HCT116 (cell line): ENCODE results near the gene ACTL10. TPM values are rescaled to one million over a fixed set of nuclear protein-coding genes. Genes with fewer than 3 reads are reported as not detected.

ENCODE experiments used
- ATAC-seq: fragments of 200-7000 bp; cut with Tn5 transposase; 2 replicates; pipeline ENCODE4 v1.9.1; 2020; ENCODE audit warnings: mild to moderate bottlenecking, moderate library complexity
- BruUV-seq: library from RNA; stranded (reverse); fragments of 400-500 nt; replicated peaks from 2 replicates; lab custom pipeline; 2021; lab: Mats Ljungman, UMichigan
- CTCF ChIA-PET: fragments of 300-600 bp; sonication (Branson Sonifier 250); formaldehyde crosslinking; loops from one replicate; lab custom pipeline; 2021; ENCODE audit warnings: antibody characterized with exemption; lab: Charles Lee
- POLR2A ChIA-PET: fragments of 300-600, 350-600 bp; sonication (Branson Sonifier 250); formaldehyde crosslinking; loops from one replicate; lab custom pipeline; 2021; ENCODE audit warnings: antibody characterized with exemption; lab: Charles Lee
- RAD21 ChIA-PET, 2 experiments: fragments of 300-600 bp; sonication (Branson Sonifier 250); formaldehyde crosslinking; loops; one replicate each; lab custom pipeline; 2023; ENCODE audit warnings: low total read pairs in 2 of 2; ENCODE audit not compliant: uncharacterized antibody in 2 of 2, unreplicated experiment in 2 of 2, low non-redundant PET in 1 of 2; lab: Charles Lee
- DNase-seq: peaks from one replicate; pipeline ENCODE4 v3.0.0-alpha.2; 2010; ENCODE audit warnings: low read depth, low spot score
- H2AFZ ChIP-seq: fragments of 200-600 bp; shearing (Covaris generic), sonication (generic); 2 replicates; pipeline ENCODE4 v1.6.1; 2017; ENCODE audit warnings: low read depth, mixed run types, mixed read lengths, antibody characterized with exemption, low read length; ENCODE audit not compliant: poor library complexity, severe bottlenecking
- H3K27ac ChIP-seq: 2 replicates; pipeline ENCODE4 v1.5.1; 2012; ENCODE audit warnings: low read depth, low read length
- H3K27me3 ChIP-seq: fragments of 200-600 bp; sonication (generic); 2 replicates; pipeline ENCODE4 v1.6.1; 2016; ENCODE audit warnings: mixed run types, low read length, mixed read lengths; ENCODE audit not compliant: insufficient read depth
- H3K36me3 ChIP-seq, 2 experiments: fragments of 200-500 bp in 1 of 2; fragments of 200-600 bp in 1 of 2; sonication (Bioruptor generic) in 1 of 2; sonication (generic) in 1 of 2; 2 replicates each; pipeline versions ENCODE4 v1.5.1 to v1.6.1; 2014 to 2016; ENCODE audit warnings: low read length in 2 of 2, inconsistent platforms in 1 of 2, mixed read lengths in 1 of 2, mixed run types in 1 of 2; ENCODE audit not compliant: insufficient read depth in 2 of 2, control insufficient read depth in 1 of 2
- H3K4me1 ChIP-seq, 2 experiments: fragments of 200-600 bp in 1 of 2; sonication (generic) in 1 of 2; 2 replicates each; pipeline versions ENCODE4 v1.5.1 to v1.6.1; 2012 to 2017; ENCODE audit warnings: low read length in 2 of 2, inconsistent platforms in 1 of 2, mild to moderate bottlenecking in 1 of 2, mixed read lengths in 1 of 2, mixed run types in 1 of 2, moderate library complexity in 1 of 2; ENCODE audit not compliant: insufficient read depth in 2 of 2, control insufficient read depth in 1 of 2
- H3K4me2 ChIP-seq: fragments of 200-600 bp; sonication (generic); 2 replicates; pipeline ENCODE4 v1.6.1; 2017; ENCODE audit warnings: mixed run types, low read length, mixed read lengths
- H3K4me3 ChIP-seq, 2 experiments: fragments of 200-600 bp in 1 of 2; sonication (generic) in 1 of 2; replicated peaks in 1 of 2; 2 replicates each; pipeline ENCODE4 v1.5.1; 2011 to 2016; ENCODE audit warnings: low read length in 2 of 2, control low read depth in 1 of 2, low read depth in 1 of 2, mild to moderate bottlenecking in 1 of 2, mixed read lengths in 1 of 2, mixed run types in 1 of 2
- H3K79me2 ChIP-seq: fragments of 200-600 bp; sonication (generic); 2 replicates; pipeline ENCODE4 v1.6.1; 2017; ENCODE audit warnings: mild to moderate bottlenecking, mixed run types, low read length, moderate library complexity, mixed read lengths; ENCODE audit not compliant: insufficient read depth
- H3K9ac ChIP-seq: fragments of 200-600 bp; sonication (generic); 2 replicates; pipeline ENCODE4 v1.6.1; 2016; ENCODE audit warnings: low read length, mixed read lengths
- H3K9me2 ChIP-seq: fragments of 200-600 bp; sonication (generic), shearing (Covaris generic); 2 replicates; pipeline ENCODE4 v1.6.1; 2017; ENCODE audit warnings: mixed run types, mild to moderate bottlenecking, moderate library complexity; ENCODE audit not compliant: insufficient read depth
- H3K9me3 ChIP-seq, 2 experiments: fragments of 200-500 bp in 1 of 2; fragments of 200-600 bp in 1 of 2; sonication (Bioruptor generic) in 1 of 2; sonication (generic) in 1 of 2; 2 replicates each; pipeline ENCODE4 v1.6.1; 2014 to 2017; ENCODE audit warnings: low read length in 2 of 2, mixed read lengths in 2 of 2, inconsistent platforms in 1 of 2, low read depth in 1 of 2, mild to moderate bottlenecking in 1 of 2, mixed run types in 1 of 2, moderate library complexity in 1 of 2; ENCODE audit not compliant: control insufficient read depth in 1 of 2, insufficient read depth in 1 of 2
- H4K20me1 ChIP-seq: fragments of 200-600 bp; sonication (generic), shearing (Covaris generic); 2 replicates; pipeline ENCODE4 v1.6.1; 2017; ENCODE audit warnings: mixed run types, mild to moderate bottlenecking, moderate library complexity; ENCODE audit not compliant: insufficient read depth
- CTCF ChIP-seq, 3 experiments: fragments of 200-600 bp in 1 of 3; sonication (generic) in 1 of 3; IDR thresholded peaks in 2 of 3; conservative IDR thresholded peaks in 1 of 3; 2 replicates each; pipeline ENCODE4 v1.5.1; 2012 to 2017; ENCODE audit warnings: low read depth in 2 of 3, low read length in 2 of 3, antibody characterized with exemption in 1 of 3, borderline replicate concordance in 1 of 3, control low read depth in 1 of 3, mild to moderate bottlenecking in 1 of 3, mixed read lengths in 1 of 3, mixed run types in 1 of 3, moderate library complexity in 1 of 3; ENCODE audit not compliant: insufficient read depth in 1 of 3
- EGR1 ChIP-seq: IDR thresholded peaks from 2 replicates; pipeline ENCODE4 v1.6.1; 2012; ENCODE audit warnings: low read depth
- EZH2phosphoT487 ChIP-seq: fragments of 200-600 bp; IDR thresholded peaks from 2 replicates; pipeline ENCODE4 v1.6.1; 2018; ENCODE audit warnings: antibody characterized with exemption, borderline replicate concordance
- JUND ChIP-seq: IDR thresholded peaks from 2 replicates; pipeline ENCODE4 v1.6.1; 2012
- RAD21 ChIP-seq: IDR thresholded peaks from 2 replicates; pipeline ENCODE4 v1.6.1; 2012; ENCODE audit warnings: low read depth, mild to moderate bottlenecking
- SP1 ChIP-seq: IDR thresholded peaks from 2 replicates; pipeline ENCODE4 v1.6.1; 2012; ENCODE audit warnings: low read depth
- SRF ChIP-seq: IDR thresholded peaks from 2 replicates; pipeline ENCODE4 v1.6.1; 2012; ENCODE audit warnings: low read depth
- ZBTB33 ChIP-seq: IDR thresholded peaks from 2 replicates; pipeline ENCODE4 v1.6.1; 2011; ENCODE audit warnings: mild to moderate bottlenecking, low read length, moderate library complexity; ENCODE audit not compliant: insufficient replicate concordance; ENCODE audit errors: extremely low read depth
- ZNF274 ChIP-seq: fragments of 200-500 bp; sonication (Bioruptor generic); IDR thresholded peaks from 2 replicates; pipeline ENCODE4 v1.6.1; 2014; ENCODE audit warnings: mild to moderate bottlenecking, low read depth, low read length, inconsistent platforms
- intact Hi-C: fragments of 100-400 bp; cut with micrococcal nuclease; formaldehyde crosslinking; loops from 2 replicates; pipeline ENCODE4 v1.10.0; 2022
- total RNA-seq: library from RNA; stranded (reverse); gene quantifications from one replicate; pipeline ENCODE4 v1.2.1, GENCODE V29; 2021; ENCODE audit not compliant: unreplicated experiment
- TF ChIP-seq, protein P1 (sequence below): IDR thresholded peaks from 2 replicates; pipeline ENCODE4 v1.6.1; 2012
- TF ChIP-seq, protein P2 (sequence below): IDR thresholded peaks from 2 replicates; pipeline ENCODE4 v1.6.1; 2012; ENCODE audit warnings: low read depth
- TF ChIP-seq, protein P3 (sequence below): IDR thresholded peaks from 2 replicates; pipeline ENCODE4 v1.6.1; 2012

ACTL10 gene
- total RNA-seq, 1 experiment from 2014 or later = 0.22 TPM

DNA sequence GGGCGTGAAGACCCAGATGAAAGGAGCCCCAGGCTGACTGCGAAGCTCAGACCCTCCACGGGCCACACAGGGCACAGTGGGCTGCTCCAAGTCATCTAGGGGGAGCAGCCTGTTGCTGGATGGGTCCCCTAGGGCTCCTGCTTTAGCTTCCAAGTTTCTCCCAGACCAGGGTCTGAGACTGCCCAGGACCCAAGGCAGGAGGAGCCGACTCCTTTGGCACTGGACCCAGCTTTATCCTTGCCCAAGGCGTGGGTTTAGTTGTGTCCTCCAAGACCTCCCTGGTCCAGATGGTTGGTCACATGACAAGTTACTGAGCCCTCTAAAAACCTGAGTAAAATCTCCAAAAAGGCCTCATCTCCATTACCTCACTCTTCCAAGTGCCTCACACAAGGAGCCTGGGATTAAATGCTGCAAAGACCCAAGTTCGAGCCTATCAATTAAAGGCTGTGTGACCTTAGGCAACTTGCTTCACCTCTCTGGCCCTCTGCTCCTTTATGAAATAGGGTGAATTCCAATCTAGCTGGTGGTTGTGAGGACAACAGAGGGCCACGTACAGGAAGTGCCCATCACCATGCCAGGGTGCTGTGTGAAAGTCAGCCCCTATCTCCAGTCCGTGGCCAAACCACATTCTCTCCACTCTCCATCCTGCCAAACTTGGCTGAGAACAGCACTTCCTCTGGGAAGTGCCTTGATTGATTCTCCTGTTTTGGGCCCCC lies 5.0 kb downstream of the ACTL10 start (continued):
- TF ChIP-seq SRF (no peak), JUND (no peak), EZH2phosphoT487 (no peak), ZNF274 (no peak), SP1 (no peak)
- TF ChIP-seq, protein P1, sequence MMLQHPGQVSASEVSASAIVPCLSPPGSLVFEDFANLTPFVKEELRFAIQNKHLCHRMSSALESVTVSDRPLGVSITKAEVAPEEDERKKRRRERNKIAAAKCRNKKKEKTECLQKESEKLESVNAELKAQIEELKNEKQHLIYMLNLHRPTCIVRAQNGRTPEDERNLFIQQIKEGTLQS = no peak

DNA sequence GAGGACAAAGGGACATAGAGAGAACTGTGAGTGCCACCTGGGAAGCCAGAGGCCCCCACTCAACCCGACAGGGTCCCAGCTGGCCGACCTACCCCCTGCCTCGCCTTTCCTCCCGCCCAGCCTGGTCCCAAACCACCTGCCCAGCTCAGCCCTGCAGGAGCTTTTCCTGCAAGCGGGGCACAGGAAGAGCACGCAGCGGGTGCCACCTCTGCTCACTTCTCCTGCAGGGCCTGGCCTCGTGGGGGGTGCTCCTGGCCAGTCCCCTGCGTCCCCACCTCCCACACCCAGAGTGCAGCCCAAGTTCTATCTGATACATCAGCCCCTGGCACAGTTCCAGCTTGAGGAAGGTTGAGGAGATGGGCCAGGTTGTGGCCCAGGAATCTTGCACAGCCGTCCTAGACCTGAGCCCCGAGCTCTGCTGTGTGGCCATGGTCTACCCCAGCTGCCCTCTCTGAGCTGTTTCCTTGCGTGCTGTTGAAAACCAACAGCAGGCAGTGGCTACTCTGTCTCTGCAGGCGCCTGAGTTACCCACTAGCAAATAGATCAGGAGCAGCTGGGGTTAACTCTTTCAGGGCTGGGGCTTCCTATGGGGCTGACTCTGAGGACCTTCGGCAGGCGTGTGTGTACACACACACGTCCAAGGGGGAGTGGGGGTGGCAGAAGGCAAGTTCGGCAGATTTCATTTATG lies 5.8 kb downstream of the ACTL10 start:
- H3K27me3 ChIP-seq = no peaks in the 10 kb centered on the region
- H3K9ac ChIP-seq = peak overlapping the region; percentile 89
- BruUV-seq = no TSS peak
- peak overlapping the region; percentile 70 to 85 for H3K4me3 ChIP-seq
- H2AFZ ChIP-seq = no peak overlapping the region
- no peak for DNase-seq
- H3K9me3 ChIP-seq = no peaks in the 10 kb centered on the region
- no peaks in the 10 kb centered on the region for H4K20me1 ChIP-seq
- RAD21 ChIA-PET = no interaction called here
- POLR2A ChIA-PET = no interaction called here
- H3K4me1 ChIP-seq = peaks cover 15 to 24% of the 10 kb centered on the region in 2 experiments
- intact Hi-C loops = no loop called here
- H3K4me2 ChIP-seq = peak overlapping the region; percentile 96
- TF ChIP-seq ZBTB33 = no peak
- no peak for TF ChIP-seq ZNF274
- TF ChIP-seq CTCF (IDR thresholded peaks at IDR 0.05 in 2 of 3, conservative IDR thresholded peaks at IDR 0.05 in 1 of 3; ENCODE audit: borderline replicate concordance in 1 of 3, insufficient read depth in 1 of 3, low read depth in 2 of 3, low read length in 2 of 3) = no peak
- no peak for TF ChIP-seq EGR1
- TF ChIP-seq, protein P2, sequence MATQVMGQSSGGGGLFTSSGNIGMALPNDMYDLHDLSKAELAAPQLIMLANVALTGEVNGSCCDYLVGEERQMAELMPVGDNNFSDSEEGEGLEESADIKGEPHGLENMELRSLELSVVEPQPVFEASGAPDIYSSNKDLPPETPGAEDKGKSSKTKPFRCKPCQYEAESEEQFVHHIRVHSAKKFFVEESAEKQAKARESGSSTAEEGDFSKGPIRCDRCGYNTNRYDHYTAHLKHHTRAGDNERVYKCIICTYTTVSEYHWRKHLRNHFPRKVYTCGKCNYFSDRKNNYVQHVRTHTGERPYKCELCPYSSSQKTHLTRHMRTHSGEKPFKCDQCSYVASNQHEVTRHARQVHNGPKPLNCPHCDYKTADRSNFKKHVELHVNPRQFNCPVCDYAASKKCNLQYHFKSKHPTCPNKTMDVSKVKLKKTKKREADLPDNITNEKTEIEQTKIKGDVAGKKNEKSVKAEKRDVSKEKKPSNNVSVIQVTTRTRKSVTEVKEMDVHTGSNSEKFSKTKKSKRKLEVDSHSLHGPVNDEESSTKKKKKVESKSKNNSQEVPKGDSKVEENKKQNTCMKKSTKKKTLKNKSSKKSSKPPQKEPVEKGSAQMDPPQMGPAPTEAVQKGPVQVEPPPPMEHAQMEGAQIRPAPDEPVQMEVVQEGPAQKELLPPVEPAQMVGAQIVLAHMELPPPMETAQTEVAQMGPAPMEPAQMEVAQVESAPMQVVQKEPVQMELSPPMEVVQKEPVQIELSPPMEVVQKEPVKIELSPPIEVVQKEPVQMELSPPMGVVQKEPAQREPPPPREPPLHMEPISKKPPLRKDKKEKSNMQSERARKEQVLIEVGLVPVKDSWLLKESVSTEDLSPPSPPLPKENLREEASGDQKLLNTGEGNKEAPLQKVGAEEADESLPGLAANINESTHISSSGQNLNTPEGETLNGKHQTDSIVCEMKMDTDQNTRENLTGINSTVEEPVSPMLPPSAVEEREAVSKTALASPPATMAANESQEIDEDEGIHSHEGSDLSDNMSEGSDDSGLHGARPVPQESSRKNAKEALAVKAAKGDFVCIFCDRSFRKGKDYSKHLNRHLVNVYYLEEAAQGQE = no peak
- TF ChIP-seq, protein P1 = no peak
- no peak for TF ChIP-seq SP1
- no peak for TF ChIP-seq RAD21
- TF ChIP-seq, protein P3, sequence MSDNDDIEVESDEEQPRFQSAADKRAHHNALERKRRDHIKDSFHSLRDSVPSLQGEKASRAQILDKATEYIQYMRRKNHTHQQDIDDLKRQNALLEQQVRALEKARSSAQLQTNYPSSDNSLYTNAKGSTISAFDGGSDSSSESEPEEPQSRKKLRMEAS = no peak
- TF ChIP-seq EZH2phosphoT487 = no peak
- TF ChIP-seq, all 23 proteins: peak for 0
- peaks cover 14 to 23% of the 10 kb centered on the region in 2 experiments; a peak in 3 of 4 replicates for H3K36me3 ChIP-seq
- H3K9me2 ChIP-seq = no peaks in the 10 kb centered on the region
- no peak for ATAC-seq
- peak overlapping the region; percentile 71 for H3K27ac ChIP-seq
- CTCF ChIA-PET = no interaction called here
- H3K79me2 ChIP-seq = peaks cover 26% of the 10 kb centered on the region; the same call in 1 of the 2 replicates
